Panc1 (cell line): ENCODE data around the gene ZNF587B. TPM values are rescaled to one million over a fixed set of nuclear protein-coding genes. Genes with fewer than 3 reads are reported as not detected.
A peak's percentile ranks its signal among the peaks of the same experiment; 100 is the strongest.

Experiments
- ATAC-seq: fragments of 200-7000 bp; cut with Tn5 transposase; 2 replicates; pipeline ENCODE4 v1.9.1; 2020; ENCODE audit warnings: mild to moderate bottlenecking, moderate library complexity
- BruUV-seq: library from RNA; stranded (reverse); fragments of 400-500 nt; replicated peaks from 2 replicates; lab custom pipeline; 2021; lab: Mats Ljungman, UMichigan
- CTCF ChIA-PET: fragments of 300-600 bp; sonication (Branson Sonifier 250); formaldehyde crosslinking; loops from one replicate; lab custom pipeline; 2022; ENCODE audit warnings: antibody characterized with exemption; lab: Charles Lee
- POLR2A ChIA-PET: fragments of 300-600 bp; sonication (Branson Sonifier 250); formaldehyde crosslinking; loops from one replicate; lab custom pipeline; 2022; ENCODE audit warnings: antibody characterized with exemption; lab: Charles Lee
- DNase-seq: peaks from one replicate; pipeline ENCODE4 v3.0.0-alpha.2; 2010; ENCODE audit warnings: low read depth, low spot score
- H3K27ac ChIP-seq: 2 replicates; pipeline ENCODE4 v1.5.1; 2011; ENCODE audit warnings: mild to moderate bottlenecking, low read length, inconsistent platforms
- H3K27me3 ChIP-seq: fragments of 200-500 bp; sonication (Bioruptor generic); 2 replicates; pipeline ENCODE4 v1.6.0; 2014; ENCODE audit warnings: low read length, inconsistent platforms; ENCODE audit not compliant: control insufficient read depth, insufficient read depth
- H3K36me3 ChIP-seq: fragments of 200-500 bp; sonication (Bioruptor generic); 2 replicates; pipeline ENCODE4 v1.5.1; 2014; ENCODE audit warnings: inconsistent platforms, mild to moderate bottlenecking, low read length, moderate library complexity; ENCODE audit not compliant: control insufficient read depth, insufficient read depth
- H3K4me1 ChIP-seq: 2 replicates; pipeline ENCODE4 v1.5.1; 2011; ENCODE audit warnings: inconsistent platforms, mild to moderate bottlenecking, low read length, moderate library complexity; ENCODE audit not compliant: control insufficient read depth, insufficient read depth
- H3K4me3 ChIP-seq, 2 experiments: 2 replicates each; pipeline ENCODE4 v1.5.1; 2011 to 2012; ENCODE audit warnings: low read depth in 2 of 2, low read length in 2 of 2, mild to moderate bottlenecking in 2 of 2, inconsistent platforms in 1 of 2, moderate library complexity in 1 of 2
- H3K9me3 ChIP-seq: fragments of 200-500 bp; sonication (Bioruptor generic); 2 replicates; pipeline ENCODE4 v1.5.1; 2014; ENCODE audit warnings: low read depth, mild to moderate bottlenecking, inconsistent platforms, low read length, moderate library complexity; ENCODE audit not compliant: control insufficient read depth, insufficient read depth
- POLR2AphosphoS5 ChIP-seq: IDR thresholded peaks from 2 replicates; pipeline ENCODE4 v1.6.1; 2012; ENCODE audit warnings: mild to moderate bottlenecking, low read depth, low read length, moderate library complexity
- SIN3A ChIP-seq: IDR thresholded peaks from 2 replicates; pipeline ENCODE4 v1.6.1; 2012; ENCODE audit warnings: low read depth, mild to moderate bottlenecking, low read length, moderate library complexity, borderline replicate concordance; ENCODE audit not compliant: insufficient read depth
- TCF7L2 ChIP-seq: IDR thresholded peaks from 2 replicates; pipeline ENCODE4 v1.6.1; 2011; ENCODE audit warnings: mild to moderate bottlenecking, low read depth, low read length, inconsistent platforms
- in situ Hi-C: cut with HindIII; loops from 2 replicates; pipeline ENCODE4 v1.10.0; 2016; ENCODE audit warnings: low sequenced_read_pairs, low pct_unique_long_range_greater_than_20kb
- intact Hi-C: fragments of 100-400 bp; cut with micrococcal nuclease; formaldehyde crosslinking; loops from one replicate; pipeline ENCODE4 v1.10.0; 2022; ENCODE audit not compliant: unreplicated experiment
- total RNA-seq: library from RNA; stranded (reverse); gene quantifications from one replicate; pipeline ENCODE4 v1.2.1, GENCODE V29; 2021; ENCODE audit not compliant: unreplicated experiment
- TF ChIP-seq, protein P1 (sequence below): fragments of 450-650 bp; IDR thresholded peaks from 2 replicates; pipeline ENCODE4 v1.5.1; 2017; ENCODE audit warnings: mild to moderate bottlenecking
- TF ChIP-seq, protein P2 (sequence below), 2 experiments: IDR thresholded peaks; 2 replicates each; pipeline ENCODE4 v1.6.1; 2011 to 2012; ENCODE audit warnings: low read depth in 2 of 2, control low read depth in 1 of 2, low read length in 1 of 2, mild to moderate bottlenecking in 1 of 2, moderate library complexity in 1 of 2; ENCODE audit not compliant: insufficient read depth in 1 of 2

ZNF587B gene
- total RNA-seq, 1 experiment from 2014 or later = 17.6 TPM

DNA sequence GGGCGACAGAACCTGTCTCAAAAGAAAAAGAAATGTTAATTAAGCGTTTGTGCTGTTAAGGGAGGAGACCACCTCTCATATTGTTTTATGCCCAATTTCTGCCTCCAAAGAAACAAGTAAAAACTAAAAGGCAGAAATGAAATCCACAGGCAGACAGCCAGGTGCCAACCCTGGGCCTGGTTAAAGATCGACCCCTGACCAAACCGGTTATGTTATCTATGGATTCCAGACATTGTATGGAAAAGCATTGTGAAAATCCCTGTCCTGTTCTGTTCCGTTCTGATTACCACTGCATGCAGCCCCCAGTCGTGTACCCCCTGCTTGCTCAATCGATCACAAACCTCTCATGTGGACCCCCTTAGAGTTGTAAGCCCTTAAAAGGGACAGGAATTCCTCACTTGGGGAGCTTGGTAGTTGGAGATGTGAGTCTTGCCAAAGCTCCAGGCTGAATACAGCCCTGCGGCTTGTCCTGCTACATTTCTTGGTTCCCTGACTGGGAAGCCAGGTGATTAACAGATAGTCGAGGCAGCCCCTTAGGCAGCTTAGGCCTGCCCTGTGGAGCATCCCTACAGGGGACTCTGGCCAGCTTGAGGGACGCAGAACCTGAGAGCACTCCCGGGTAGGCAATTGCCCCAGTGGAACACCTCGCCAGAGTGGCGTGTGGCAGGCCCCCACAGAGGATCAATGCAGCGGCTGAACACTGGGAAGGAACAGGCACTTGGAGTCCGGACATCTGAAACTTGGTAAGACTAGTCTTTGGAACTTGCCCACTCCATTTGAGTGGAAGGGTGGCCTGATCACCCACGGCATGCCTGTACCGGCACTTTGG, 14.6 kb upstream of the ZNF587B start:
- no TSS peak for BruUV-seq
- Histone ChIP-seq H3K27ac (peak overlapping the region; percentile 51), H3K36me3 (no peaks in the 10 kb centered on the region; the same call in 1 of the 2 replicates), H3K27me3 (no peaks in the 10 kb centered on the region), H3K9me3 (no peaks in the 10 kb centered on the region), H3K4me3 (peak overlapping the region; percentile 82 to 89), H3K4me1 (peaks cover 6% of the 10 kb centered on the region)
- intact Hi-C loops = no loop called here
- ATAC-seq (no peak), DNase-seq (no peak)
- TF ChIP-seq SIN3A (no peak), POLR2AphosphoS5 (no peak), TCF7L2 (no peak)
- TF ChIP-seq, protein P1, sequence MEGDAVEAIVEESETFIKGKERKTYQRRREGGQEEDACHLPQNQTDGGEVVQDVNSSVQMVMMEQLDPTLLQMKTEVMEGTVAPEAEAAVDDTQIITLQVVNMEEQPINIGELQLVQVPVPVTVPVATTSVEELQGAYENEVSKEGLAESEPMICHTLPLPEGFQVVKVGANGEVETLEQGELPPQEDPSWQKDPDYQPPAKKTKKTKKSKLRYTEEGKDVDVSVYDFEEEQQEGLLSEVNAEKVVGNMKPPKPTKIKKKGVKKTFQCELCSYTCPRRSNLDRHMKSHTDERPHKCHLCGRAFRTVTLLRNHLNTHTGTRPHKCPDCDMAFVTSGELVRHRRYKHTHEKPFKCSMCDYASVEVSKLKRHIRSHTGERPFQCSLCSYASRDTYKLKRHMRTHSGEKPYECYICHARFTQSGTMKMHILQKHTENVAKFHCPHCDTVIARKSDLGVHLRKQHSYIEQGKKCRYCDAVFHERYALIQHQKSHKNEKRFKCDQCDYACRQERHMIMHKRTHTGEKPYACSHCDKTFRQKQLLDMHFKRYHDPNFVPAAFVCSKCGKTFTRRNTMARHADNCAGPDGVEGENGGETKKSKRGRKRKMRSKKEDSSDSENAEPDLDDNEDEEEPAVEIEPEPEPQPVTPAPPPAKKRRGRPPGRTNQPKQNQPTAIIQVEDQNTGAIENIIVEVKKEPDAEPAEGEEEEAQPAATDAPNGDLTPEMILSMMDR = no peak
- TF ChIP-seq, protein P2, sequence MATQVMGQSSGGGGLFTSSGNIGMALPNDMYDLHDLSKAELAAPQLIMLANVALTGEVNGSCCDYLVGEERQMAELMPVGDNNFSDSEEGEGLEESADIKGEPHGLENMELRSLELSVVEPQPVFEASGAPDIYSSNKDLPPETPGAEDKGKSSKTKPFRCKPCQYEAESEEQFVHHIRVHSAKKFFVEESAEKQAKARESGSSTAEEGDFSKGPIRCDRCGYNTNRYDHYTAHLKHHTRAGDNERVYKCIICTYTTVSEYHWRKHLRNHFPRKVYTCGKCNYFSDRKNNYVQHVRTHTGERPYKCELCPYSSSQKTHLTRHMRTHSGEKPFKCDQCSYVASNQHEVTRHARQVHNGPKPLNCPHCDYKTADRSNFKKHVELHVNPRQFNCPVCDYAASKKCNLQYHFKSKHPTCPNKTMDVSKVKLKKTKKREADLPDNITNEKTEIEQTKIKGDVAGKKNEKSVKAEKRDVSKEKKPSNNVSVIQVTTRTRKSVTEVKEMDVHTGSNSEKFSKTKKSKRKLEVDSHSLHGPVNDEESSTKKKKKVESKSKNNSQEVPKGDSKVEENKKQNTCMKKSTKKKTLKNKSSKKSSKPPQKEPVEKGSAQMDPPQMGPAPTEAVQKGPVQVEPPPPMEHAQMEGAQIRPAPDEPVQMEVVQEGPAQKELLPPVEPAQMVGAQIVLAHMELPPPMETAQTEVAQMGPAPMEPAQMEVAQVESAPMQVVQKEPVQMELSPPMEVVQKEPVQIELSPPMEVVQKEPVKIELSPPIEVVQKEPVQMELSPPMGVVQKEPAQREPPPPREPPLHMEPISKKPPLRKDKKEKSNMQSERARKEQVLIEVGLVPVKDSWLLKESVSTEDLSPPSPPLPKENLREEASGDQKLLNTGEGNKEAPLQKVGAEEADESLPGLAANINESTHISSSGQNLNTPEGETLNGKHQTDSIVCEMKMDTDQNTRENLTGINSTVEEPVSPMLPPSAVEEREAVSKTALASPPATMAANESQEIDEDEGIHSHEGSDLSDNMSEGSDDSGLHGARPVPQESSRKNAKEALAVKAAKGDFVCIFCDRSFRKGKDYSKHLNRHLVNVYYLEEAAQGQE (IDR thresholded peaks at IDR 0.05; ENCODE audit: insufficient read depth in 1 of 2, low read depth in 2 of 2, low read length in 1 of 2) = no peak
- ChIA-PET POLR2A (interaction anchor here (0.7 kb wide), 1 partner anchor 12 kb away, joined by 3 read pairs; no protein-coding TSS in a partner anchor), CTCF (interaction anchor here (0.6 kb wide), 1 partner anchor 484 kb away, joined by 3 read pairs; no protein-coding TSS in a partner anchor)
- in situ Hi-C loops = no loop called here

DNA sequence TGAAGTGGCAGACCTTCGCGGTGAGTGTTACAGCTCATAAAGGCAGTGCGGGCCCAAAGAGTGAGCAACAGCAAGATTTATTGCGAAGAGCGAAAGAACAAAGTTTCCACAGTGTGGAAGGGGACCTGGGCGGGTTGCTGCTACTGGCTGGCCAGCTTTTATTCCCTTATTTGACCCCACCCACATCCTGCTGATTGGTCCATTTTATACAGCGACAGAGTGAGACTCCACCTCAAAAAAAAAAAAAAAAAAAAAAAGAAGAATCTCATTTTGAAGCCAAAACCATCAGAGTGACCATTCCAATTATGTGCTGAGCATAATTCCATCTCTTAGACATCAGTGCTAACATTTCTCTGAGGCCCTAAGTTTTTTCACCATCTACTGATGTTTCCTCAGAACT, 13.4 kb upstream of the ZNF587B start:
- no TSS peak for BruUV-seq
- in situ Hi-C loops = no loop called here

More for the DNA sequence above, 13.4 kb upstream of the ZNF587B start:
- Histone ChIP-seq H3K36me3 (no peaks in the 10 kb centered on the region; the same call in 1 of the 2 replicates), H3K27ac (no peak overlapping the region), H3K4me1 (peaks cover 10% of the 10 kb centered on the region), H3K27me3 (no peaks in the 10 kb centered on the region), H3K4me3 (no peak overlapping the region), H3K9me3 (no peaks in the 10 kb centered on the region)
- ChIA-PET CTCF (no interaction called here), POLR2A (no interaction called here)
- TF ChIP-seq POLR2AphosphoS5 (no peak), TCF7L2 (no peak)
- TF ChIP-seq, protein P1 = no peak
- ATAC-seq = no peak
- intact Hi-C loops = no loop called here
- DNase-seq = no peak
